Trophoblast cell (in vitro differentiated cells and primary cell): Measurements from ENCODE around the gene RNLS.
A peak's percentile ranks its signal among the peaks of the same experiment; 100 is the strongest.

Source experiments
- DNase-seq, 2 donors: peaks; one replicate each; pipeline ENCODE4 v3.0.0-alpha.2; 2016
- H2AFZ ChIP-seq: 2 replicates; pipeline ENCODE4 v1.6.1; 2013; ENCODE audit warnings: low read length, moderate library complexity, mild to moderate bottlenecking; ENCODE audit not compliant: insufficient read depth, poor library complexity
- H2AK5ac ChIP-seq: 2 replicates; pipeline ENCODE4 v1.6.1; 2013; ENCODE audit warnings: mild to moderate bottlenecking, low read length
- H2BK120ac ChIP-seq: 2 replicates; pipeline ENCODE4 v1.6.1; 2013; ENCODE audit warnings: low read length, mild to moderate bottlenecking, moderate library complexity; ENCODE audit not compliant: insufficient read depth, poor library complexity
- H2BK12ac ChIP-seq: 2 replicates; pipeline ENCODE4 v1.6.1; 2013; ENCODE audit warnings: mild to moderate bottlenecking, low read length, moderate library complexity
- H2BK5ac ChIP-seq: 2 replicates; pipeline ENCODE4 v1.6.1; 2013; ENCODE audit warnings: low read length, low read depth, moderate library complexity, mild to moderate bottlenecking; ENCODE audit not compliant: poor library complexity
- H3K14ac ChIP-seq: 2 replicates; pipeline ENCODE4 v1.6.1; 2013; ENCODE audit warnings: mild to moderate bottlenecking, low read length
- H3K18ac ChIP-seq: 2 replicates; pipeline ENCODE4 v1.6.1; 2013; ENCODE audit warnings: mild to moderate bottlenecking, low read length
- H3K23ac ChIP-seq: 2 replicates; pipeline ENCODE4 v1.6.1; 2013; ENCODE audit warnings: low read length
- H3K27ac ChIP-seq: 2 replicates; pipeline ENCODE4 v1.5.1; 2013; ENCODE audit warnings: low read depth, mild to moderate bottlenecking, inconsistent platforms, low read length, moderate library complexity
- H3K27me3 ChIP-seq: 2 replicates; pipeline ENCODE4 v1.6.1; 2013; ENCODE audit warnings: inconsistent platforms, mild to moderate bottlenecking, low read length, moderate library complexity; ENCODE audit not compliant: insufficient read depth
- H3K36me3 ChIP-seq, 2 experiments: 1 replicate in 1 of 2; 2 replicates in 1 of 2; pipeline ENCODE4 v1.6.1; 2013; ENCODE audit warnings: low read length in 2 of 2, mild to moderate bottlenecking in 2 of 2, moderate library complexity in 1 of 2; ENCODE audit not compliant: insufficient read depth in 2 of 2, control insufficient read depth in 1 of 2
- H3K4ac ChIP-seq: 2 replicates; pipeline ENCODE4 v1.6.1; 2013; ENCODE audit warnings: low read depth, mild to moderate bottlenecking, low read length, moderate library complexity
- H3K4me1 ChIP-seq, 2 experiments: 1 replicate in 1 of 2; 2 replicates in 1 of 2; pipeline ENCODE4 v1.6.1; 2013; ENCODE audit warnings: low read length in 2 of 2, mild to moderate bottlenecking in 2 of 2, moderate library complexity in 1 of 2; ENCODE audit not compliant: insufficient read depth in 2 of 2, control insufficient read depth in 1 of 2
- H3K4me2 ChIP-seq: 2 replicates; pipeline ENCODE4 v1.6.1; 2013; ENCODE audit warnings: inconsistent platforms, mild to moderate bottlenecking, low read length, moderate library complexity
- H3K4me3 ChIP-seq: 2 replicates; pipeline ENCODE4 v1.5.1; 2013; ENCODE audit warnings: mild to moderate bottlenecking, low read depth, low read length, inconsistent platforms
- H3K79me1 ChIP-seq: one replicate; pipeline ENCODE4 v1.6.1; 2013; ENCODE audit warnings: low read length
- H3K79me2 ChIP-seq: 2 replicates; pipeline ENCODE4 v1.6.1; 2013; ENCODE audit warnings: low read length, mild to moderate bottlenecking; ENCODE audit not compliant: control insufficient read depth, insufficient read depth, poor library complexity
- H3K9ac ChIP-seq: 2 replicates; pipeline ENCODE4 v1.6.1; 2013; ENCODE audit warnings: mild to moderate bottlenecking, low read length
- H3K9me3 ChIP-seq: 2 replicates; pipeline ENCODE4 v1.6.1; 2013; ENCODE audit warnings: low read depth, mild to moderate bottlenecking, control low read depth, inconsistent platforms, low read length; ENCODE audit not compliant: insufficient read depth
- H4K12ac ChIP-seq: 2 replicates; pipeline ENCODE4 v1.6.1; 2013; ENCODE audit warnings: low read depth, mild to moderate bottlenecking, low read length, moderate library complexity
- H4K8ac ChIP-seq: 2 replicates; pipeline ENCODE4 v1.6.1; 2013; ENCODE audit warnings: low read depth, mild to moderate bottlenecking, low read length, moderate library complexity
- H4K91ac ChIP-seq: one replicate; pipeline ENCODE4 v1.6.1; 2013; ENCODE audit warnings: low read depth, mild to moderate bottlenecking, low read length, moderate library complexity
- WGBS: extraction: QIAGEN DNeasy Blood & Tissue Kit; methylation state at CpG from one replicate; pipeline ENCODE4 v1.1.7; 2013; ENCODE audit warnings: missing lambda C conversion rate; ENCODE audit not compliant: insufficient read length, insufficient coverage; ENCODE audit errors: extremely low coverage; 5-methylcytosine and 5-hydroxymethylcytosine counted together

Gene RNLS

DNA sequence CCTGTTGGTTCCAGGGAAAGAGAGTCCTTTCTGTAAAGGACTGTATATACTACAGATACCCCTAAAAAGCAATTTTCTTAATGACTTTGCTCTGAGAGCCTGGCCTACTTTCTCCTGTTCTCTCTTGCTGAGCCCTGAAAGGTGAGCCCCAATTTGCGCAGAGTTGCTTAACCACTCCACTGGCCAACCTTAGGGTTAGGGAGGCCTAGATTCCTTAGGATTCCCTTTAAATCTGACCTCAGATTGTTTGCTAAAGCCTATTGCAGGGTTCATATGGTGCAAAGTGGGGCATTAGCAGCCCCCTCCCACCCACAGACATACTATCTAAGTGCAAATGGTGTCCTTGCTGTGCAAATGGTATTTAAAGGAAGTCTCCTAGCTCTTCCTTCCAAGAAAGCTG is 164.2 kb downstream of the RNLS start:
- Histone ChIP-seq H2BK12ac (no peak overlapping the region), H4K8ac (no peak overlapping the region), H4K12ac (no peak overlapping the region), H2AK5ac (no peak overlapping the region), H3K14ac (no peak overlapping the region), H3K4me1 (no peaks in the 10 kb centered on the region), H3K18ac (no peak overlapping the region), H3K27me3 (no peaks in the 10 kb centered on the region), H3K4ac (no peak overlapping the region), H2BK5ac (no peak overlapping the region), H4K91ac (no peak overlapping the region), H3K79me1 (no peaks in the 10 kb centered on the region), H3K23ac (no peak overlapping the region), H3K4me2 (no peak overlapping the region), H3K36me3 (no peaks in the 10 kb centered on the region), H3K9ac (peak overlapping the region; percentile 66), H3K79me2 (no peaks in the 10 kb centered on the region), H2BK120ac (no peak overlapping the region), H2AFZ (no peak overlapping the region), H3K9me3 (no peaks in the 10 kb centered on the region), H3K27ac (no peak overlapping the region), H3K4me3 (no peak overlapping the region)
- no CpG with 5 or more reads among the region's 1 CpG for WGBS
- DNase-seq = no peak

DNA sequence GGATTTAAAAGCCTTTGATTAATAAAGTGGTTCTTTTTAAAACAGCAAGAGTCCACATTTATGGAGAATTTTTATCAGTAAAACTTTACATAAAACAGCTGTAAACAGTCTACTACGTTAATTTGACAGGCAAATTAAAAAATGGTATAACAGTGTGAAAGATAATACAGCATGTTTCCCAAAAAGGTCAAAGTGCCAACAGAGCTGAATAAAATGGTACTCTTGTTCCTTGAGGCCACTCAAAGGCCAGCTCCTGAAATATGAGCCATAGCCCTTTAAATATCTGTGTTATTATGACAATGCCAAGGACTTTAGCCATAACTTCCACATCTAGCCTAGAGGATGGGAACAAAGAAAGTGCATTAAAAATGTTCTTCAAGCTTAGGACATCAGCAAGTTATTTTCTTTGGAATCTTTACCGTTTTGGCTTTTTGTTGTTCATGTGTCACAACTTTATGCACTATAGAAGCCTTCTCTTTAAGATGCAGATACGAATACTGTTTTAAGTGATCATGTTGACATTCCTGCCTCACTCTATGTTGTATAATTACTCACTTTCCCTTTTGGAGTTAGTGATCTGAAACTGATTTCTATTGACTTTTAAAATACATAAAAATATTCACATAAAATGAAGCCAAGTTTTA is 165.6 kb downstream of the RNLS start:
- H2BK120ac ChIP-seq = no peak overlapping the region
- no peak overlapping the region for H4K8ac ChIP-seq
- no peaks in the 10 kb centered on the region for H3K27me3 ChIP-seq
- H3K9me3 ChIP-seq = no peaks in the 10 kb centered on the region
- H4K12ac ChIP-seq = no peak overlapping the region
- no peak for DNase-seq
- WGBS = no CpG with 5 or more reads among the region's 3 CpGs
- H3K4me1 ChIP-seq = no peaks in the 10 kb centered on the region
- no peak overlapping the region for H4K91ac ChIP-seq
- H3K4me2 ChIP-seq = no peak overlapping the region
- H2AK5ac ChIP-seq = no peak overlapping the region
- no peaks in the 10 kb centered on the region for H3K36me3 ChIP-seq
- H3K4me3 ChIP-seq = no peak overlapping the region
- H3K79me1 ChIP-seq = no peaks in the 10 kb centered on the region
- H3K14ac ChIP-seq = no peak overlapping the region
- H3K27ac ChIP-seq = no peak overlapping the region
- H3K9ac ChIP-seq = no peak overlapping the region
- H2BK12ac ChIP-seq = no peak overlapping the region
- H3K23ac ChIP-seq = no peak overlapping the region
- H3K79me2 ChIP-seq = no peaks in the 10 kb centered on the region
- H2AFZ ChIP-seq = no peak overlapping the region
- H3K4ac ChIP-seq = no peak overlapping the region
- H2BK5ac ChIP-seq = no peak overlapping the region
- H3K18ac ChIP-seq = no peak overlapping the region

DNA sequence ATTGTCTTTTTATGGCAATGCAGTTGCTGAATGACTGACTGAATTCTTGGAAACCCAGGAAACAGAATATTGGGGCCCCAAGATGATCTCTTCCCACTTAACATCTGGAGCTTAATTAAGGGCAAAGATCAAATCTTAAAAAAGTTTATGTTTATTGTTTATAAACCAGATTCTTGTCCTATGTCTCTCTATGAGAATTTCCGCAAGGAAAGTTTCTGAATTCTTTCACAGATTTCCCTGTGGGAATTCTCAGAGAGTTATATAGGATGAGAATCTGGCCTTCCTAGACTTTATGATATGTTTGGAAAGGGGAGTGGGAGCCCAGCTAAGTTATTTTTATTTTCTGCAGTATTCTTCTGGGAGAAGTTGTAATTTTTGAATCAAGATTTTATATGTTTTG is 166.3 kb downstream of the RNLS start:
- H4K8ac ChIP-seq = no peak overlapping the region
- no peak overlapping the region for H3K4ac ChIP-seq
- DNase-seq = no peak
- H2BK12ac ChIP-seq = no peak overlapping the region
- H2BK5ac ChIP-seq = no peak overlapping the region
- H3K27me3 ChIP-seq = no peaks in the 10 kb centered on the region
- no peak overlapping the region for H3K18ac ChIP-seq
- no peak overlapping the region for H3K4me3 ChIP-seq
- no peak overlapping the region for H3K23ac ChIP-seq
- no peak overlapping the region for H3K4me2 ChIP-seq
- H3K9ac ChIP-seq = no peak overlapping the region
- no peak overlapping the region for H3K14ac ChIP-seq
- no peaks in the 10 kb centered on the region for H3K79me2 ChIP-seq
- no peak overlapping the region for H4K91ac ChIP-seq
- H3K9me3 ChIP-seq = no peaks in the 10 kb centered on the region
- WGBS = no CpG with 5 or more reads among the region's 1 CpG
- H2AFZ ChIP-seq = no peak overlapping the region
- H3K79me1 ChIP-seq = no peaks in the 10 kb centered on the region
- no peak overlapping the region for H4K12ac ChIP-seq
- no peak overlapping the region for H3K27ac ChIP-seq
- H3K4me1 ChIP-seq = no peaks in the 10 kb centered on the region
- no peak overlapping the region for H2BK120ac ChIP-seq
- no peak overlapping the region for H2AK5ac ChIP-seq
- H3K36me3 ChIP-seq = no peaks in the 10 kb centered on the region

DNA sequence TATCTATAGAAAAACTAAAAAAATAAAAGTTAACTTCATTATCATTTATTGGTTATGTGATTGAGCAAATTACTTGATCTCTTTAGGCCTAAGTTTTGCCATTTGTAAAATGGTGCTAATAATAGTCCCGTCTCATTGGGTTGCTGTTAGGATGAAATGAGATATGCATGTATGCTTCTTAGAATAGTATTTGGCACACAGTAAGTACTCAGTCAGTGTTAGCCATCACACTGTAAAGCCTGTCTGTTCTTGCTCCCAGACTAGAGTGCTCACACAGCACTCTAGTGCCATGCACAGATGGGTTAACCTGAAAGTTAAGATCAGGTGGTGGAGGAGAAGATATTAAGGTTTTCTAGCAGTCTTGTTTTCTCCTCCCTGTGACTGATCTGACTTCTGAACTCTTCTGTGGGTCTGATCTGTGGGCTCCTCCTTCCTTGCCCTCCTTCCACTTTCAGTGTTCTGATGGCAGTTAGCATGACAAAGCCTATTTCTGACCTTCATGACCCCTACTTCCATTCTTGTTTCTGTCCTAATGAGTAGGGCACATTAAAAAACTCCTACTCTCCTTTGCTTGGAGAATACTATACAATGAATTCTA is 167.5 kb downstream of the RNLS start:
- H3K27ac ChIP-seq = no peak overlapping the region
- no peaks in the 10 kb centered on the region for H3K36me3 ChIP-seq
- no peak for DNase-seq
- H4K91ac ChIP-seq = no peak overlapping the region
- no peaks in the 10 kb centered on the region for H3K4me1 ChIP-seq
- H3K4ac ChIP-seq = no peak overlapping the region
- H3K79me2 ChIP-seq = no peaks in the 10 kb centered on the region
- no peak overlapping the region for H4K12ac ChIP-seq
- H3K9ac ChIP-seq = no peak overlapping the region
- no CpG with 5 or more reads among the region's 1 CpG for WGBS
- H2AFZ ChIP-seq = no peak overlapping the region
- no peak overlapping the region for H2BK12ac ChIP-seq
- no peak overlapping the region for H3K4me2 ChIP-seq
- no peak overlapping the region for H3K18ac ChIP-seq
- H2BK120ac ChIP-seq = no peak overlapping the region
- H3K79me1 ChIP-seq = no peaks in the 10 kb centered on the region
- no peak overlapping the region for H3K23ac ChIP-seq
- H3K14ac ChIP-seq = no peak overlapping the region
- no peak overlapping the region for H2AK5ac ChIP-seq
- H2BK5ac ChIP-seq = no peak overlapping the region
- H4K8ac ChIP-seq = no peak overlapping the region
- H3K9me3 ChIP-seq = no peaks in the 10 kb centered on the region
- no peak overlapping the region for H3K4me3 ChIP-seq
- H3K27me3 ChIP-seq = no peaks in the 10 kb centered on the region
